Activated CD8-positive, alpha-beta memory T cell treated with anti-CD3 and anti-CD28 coated beads for 4 hours (primary cell): Measurements from ENCODE around the gene GNPTAB.
A peak's percentile ranks its signal among the peaks of the same experiment; 100 is the strongest.
"Not testable (repeated sequence)": the region's sequence is repeated elsewhere in the genome, so short reads cannot be mapped to it uniquely, and the experiment has no call there.

ENCODE experiments used
- DNase-seq, 2 donors: peaks; one replicate each; pipeline ENCODE4 v3.0.0-alpha.2; 2020; ENCODE audit warnings: low read depth in 2 of 2

The GNPTAB gene

GRCh38 chr12:101852998-101853397 lies 22.2 kb upstream of the GNPTAB start:
- no peak for DNase-seq

- DNase-seq, result no peak
Observed at GRCh38 chr12:101850199-101850598, 19.4 kb upstream of the GNPTAB start.

DNA sequence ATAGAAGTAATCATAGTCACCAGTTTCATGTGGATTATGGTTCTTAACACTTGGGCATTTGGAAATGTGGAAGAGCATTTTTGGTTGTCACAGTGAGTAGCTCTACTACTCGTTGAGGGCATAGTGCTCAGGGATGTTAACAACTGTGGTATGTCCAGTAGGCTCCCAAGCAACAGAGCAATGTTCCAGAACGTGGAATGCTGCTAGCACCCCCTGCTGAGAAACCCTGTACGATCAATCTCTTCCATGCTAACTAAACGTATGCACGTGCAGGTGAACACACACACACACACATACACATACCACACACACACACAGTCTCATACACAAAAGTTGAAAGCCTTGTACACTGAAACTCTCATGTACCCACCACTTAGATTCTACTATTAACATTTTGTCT lies 16.6 kb upstream of the GNPTAB start:
- no peak for DNase-seq

DNA sequence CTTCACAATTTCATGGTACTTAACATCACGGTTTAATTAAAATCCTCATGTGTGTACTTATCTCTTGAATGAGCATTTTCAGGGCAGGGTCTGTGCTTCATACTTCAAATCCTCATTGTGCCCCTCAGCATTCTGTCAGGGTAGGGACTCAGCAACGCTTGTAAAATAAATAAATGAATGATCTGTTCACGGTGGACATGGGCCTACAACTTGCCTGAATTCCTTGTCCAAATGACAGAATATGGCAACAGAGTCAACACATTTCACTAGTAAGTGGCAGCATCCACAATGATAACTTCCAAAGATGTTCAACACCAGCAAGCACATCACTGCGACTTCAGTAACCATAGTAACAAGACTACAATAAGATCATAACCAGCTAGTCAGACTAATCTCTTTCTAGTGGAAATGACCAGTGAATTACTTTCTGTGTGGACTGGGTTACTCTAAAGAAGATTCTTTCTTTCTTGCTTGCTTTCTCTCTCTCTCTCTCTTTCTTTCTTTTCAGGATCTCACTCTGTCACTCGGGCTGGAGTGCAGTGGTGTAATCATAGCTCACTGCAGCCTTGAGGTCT lies 14.5 kb upstream of the GNPTAB start:
- DNase-seq, result no peak

DNA sequence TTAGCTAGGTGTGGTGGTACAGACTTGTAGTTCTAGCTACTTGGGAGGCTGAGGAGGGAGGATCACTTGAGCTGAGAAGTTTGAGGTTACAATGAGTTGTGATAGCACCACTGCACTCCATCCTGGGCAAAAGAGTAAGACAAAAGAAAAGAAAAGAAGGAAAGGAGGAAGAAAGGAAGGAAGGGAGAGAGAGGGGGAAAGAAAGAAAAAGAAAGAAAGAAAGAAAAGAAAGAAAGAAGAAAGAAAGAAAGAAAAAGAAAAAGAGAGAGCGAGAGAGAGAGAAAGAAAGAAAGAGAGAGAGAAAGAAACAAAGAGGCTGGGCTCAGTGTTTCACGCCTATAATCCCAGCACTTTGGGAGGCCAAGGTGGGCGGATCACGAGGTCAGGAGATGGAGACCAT lies 10.3 kb upstream of the GNPTAB start:
- no peak for DNase-seq

- DNase-seq, result peak; percentile 46 to 52
Observed at GRCh38 chr12:101839324-101840283, 8.8 kb upstream of the GNPTAB start.

GRCh38 chr12:101838628-101839323 lies 8.0 kb upstream of the GNPTAB start:
- no peak for DNase-seq

DNA sequence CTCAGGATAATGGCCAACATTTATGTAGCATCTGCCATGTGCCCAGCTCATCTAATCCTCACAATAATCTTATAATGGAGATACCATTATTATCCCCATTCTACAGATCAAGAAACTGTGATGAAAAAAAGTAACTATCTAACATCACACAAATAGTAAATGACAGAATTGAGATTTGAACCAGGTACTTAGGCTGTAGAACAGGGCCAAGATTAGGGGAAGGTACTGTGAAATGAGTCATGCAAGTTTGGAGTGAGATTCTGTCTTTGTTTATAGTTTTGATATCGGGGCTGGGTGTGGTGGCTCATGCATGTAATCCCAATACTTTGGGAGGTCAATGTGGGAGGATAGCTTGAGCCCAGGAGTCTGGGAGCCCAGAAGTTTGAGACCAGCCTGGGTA lies 1.3 kb upstream of the GNPTAB start:
- DNase-seq, result no peak

- DNase-seq, result no peak
Observed at GRCh38 chr12:101829639-101830366, 956 bp downstream of the GNPTAB start.

GRCh38 chr12:101828463-101829196 lies 2.1 kb downstream of the GNPTAB start:
- DNase-seq, result no peak

- DNase-seq, result no peak
Observed at GRCh38 chr12:101826766-101827368, 3.9 kb downstream of the GNPTAB start.

- DNase-seq, result no peak
Observed at GRCh38 chr12:101824831-101825230, 5.9 kb downstream of the GNPTAB start.

GRCh38 chr12:101823891-101824290 lies 6.9 kb downstream of the GNPTAB start:
- DNase-seq, result peak; percentile 30 to 45

DNA sequence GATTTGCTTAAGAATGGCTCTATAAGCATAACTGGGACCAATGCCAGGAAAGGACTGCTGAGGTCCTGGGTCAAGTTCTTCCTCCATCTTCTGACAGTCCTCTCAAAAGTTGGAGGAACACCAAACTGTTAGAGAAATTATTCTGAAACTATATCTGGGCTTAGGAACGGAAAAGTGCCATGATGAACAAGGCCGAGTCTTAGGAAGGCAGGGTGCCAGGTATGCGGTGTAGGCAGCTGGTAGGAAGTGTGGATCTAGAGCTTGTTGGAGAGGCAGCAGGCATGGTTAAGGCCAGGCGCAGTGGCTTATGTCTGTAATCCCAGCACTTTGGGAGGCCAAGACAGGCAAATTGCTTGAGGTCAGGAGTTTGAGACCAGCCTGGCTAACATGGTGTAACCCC lies 7.7 kb downstream of the GNPTAB start:
- DNase-seq, result no peak

GRCh38 chr12:101819467-101819866 lies 11.3 kb downstream of the GNPTAB start:
- DNase-seq, result no peak

DNA sequence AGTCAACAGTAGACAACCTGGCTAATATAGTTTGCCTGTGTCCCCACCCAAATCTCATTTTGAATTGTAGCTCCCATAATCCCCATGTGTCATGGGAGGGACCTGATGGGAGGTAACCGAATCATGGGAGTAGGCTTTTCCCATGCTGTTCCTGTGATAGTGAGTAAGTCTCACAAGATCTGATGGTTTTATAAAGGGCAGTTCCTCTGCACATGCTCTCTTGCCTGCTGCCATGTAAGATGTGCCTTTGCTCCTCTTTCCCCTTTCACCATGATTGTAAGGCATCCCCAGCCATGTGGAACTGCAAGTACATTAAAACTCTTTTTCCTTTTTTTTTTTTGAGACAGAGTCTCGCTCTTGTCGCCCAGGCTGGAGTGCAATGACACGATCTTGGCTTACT lies 12.1 kb downstream of the GNPTAB start:
- not testable (repeated sequence) for DNase-seq

GRCh38 chr12:101813117-101813516 lies 17.6 kb downstream of the GNPTAB start:
- DNase-seq, result no peak

GRCh38 chr12:101812716-101813115 lies 18.0 kb downstream of the GNPTAB start:
- not testable (repeated sequence) for DNase-seq

DNA sequence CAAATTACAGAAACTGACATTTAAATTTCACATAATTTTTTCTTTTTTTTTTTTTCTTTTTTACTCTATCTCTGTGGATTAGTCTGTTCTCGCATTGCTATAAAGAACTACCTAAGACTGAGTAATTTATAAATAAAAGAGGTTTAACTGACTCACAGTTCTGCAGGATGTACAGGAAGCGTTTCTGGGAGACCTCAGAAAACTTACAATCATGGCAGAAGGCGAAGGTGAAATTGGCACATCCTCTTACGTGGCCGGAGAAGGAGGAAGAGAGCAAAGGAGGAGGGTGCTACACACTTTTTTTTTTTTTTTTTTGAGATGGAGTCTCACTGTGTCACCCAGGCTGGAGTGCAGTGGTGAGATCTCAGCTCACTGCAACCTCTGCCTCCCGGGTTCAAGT lies 19.4 kb downstream of the GNPTAB start:
- DNase-seq, result not testable (repeated sequence)

- no peak for DNase-seq
Observed at GRCh38 chr12:101809208-101809607, 21.6 kb downstream of the GNPTAB start.

- no peak for DNase-seq
Observed at GRCh38 chr12:101806265-101806664, 24.5 kb downstream of the GNPTAB start.
